CD4-positive, alpha-beta T cell treated with Interleukin-12 subunit alpha and Interleukin-12 subunit beta, for 1 hour (primary cell): ENCODE results near the gene STARD7.
A peak's percentile ranks its signal among the peaks of the same experiment; 100 is the strongest.
"Not testable (repeated sequence)": the region's sequence is repeated elsewhere in the genome, so short reads cannot be mapped to it uniquely, and the experiment has no call there.

Experiments used
- DNase-seq: peaks from one replicate; pipeline ENCODE4 v3.0.0-alpha.2; 2020

Gene STARD7

DNA sequence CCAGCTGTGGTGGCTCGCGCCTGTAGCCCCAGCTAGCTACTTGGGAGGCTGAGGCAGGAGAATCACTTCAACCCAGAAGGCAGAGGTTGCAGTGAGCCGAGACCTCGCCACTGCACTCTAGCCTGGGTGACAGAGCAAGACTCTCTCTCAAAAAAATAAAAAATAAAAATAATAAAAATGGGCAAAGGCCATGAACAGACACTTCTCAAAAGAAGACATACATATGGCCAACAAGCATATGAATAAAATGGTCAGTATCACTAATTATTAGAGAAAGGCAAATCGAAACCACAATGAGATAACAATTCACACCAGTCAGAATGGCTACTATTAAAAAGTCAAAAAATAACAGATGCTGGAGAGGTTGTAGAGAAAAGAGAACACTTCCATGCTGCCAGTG, 48.3 kb downstream of the STARD7 start:
- DNase-seq, result not testable (repeated sequence)

- DNase-seq, result peak; percentile 36
These were observed 49.4 kb downstream of the STARD7 start for GRCh38 chr2:96159084-96159830.

- DNase-seq, result no peak
These were observed 50.1 kb downstream of the STARD7 start for GRCh38 chr2:96158554-96158940.

GRCh38 chr2:96157649-96158553, 50.7 kb downstream of the STARD7 start:
- DNase-seq, result peak; percentile 70

DNA sequence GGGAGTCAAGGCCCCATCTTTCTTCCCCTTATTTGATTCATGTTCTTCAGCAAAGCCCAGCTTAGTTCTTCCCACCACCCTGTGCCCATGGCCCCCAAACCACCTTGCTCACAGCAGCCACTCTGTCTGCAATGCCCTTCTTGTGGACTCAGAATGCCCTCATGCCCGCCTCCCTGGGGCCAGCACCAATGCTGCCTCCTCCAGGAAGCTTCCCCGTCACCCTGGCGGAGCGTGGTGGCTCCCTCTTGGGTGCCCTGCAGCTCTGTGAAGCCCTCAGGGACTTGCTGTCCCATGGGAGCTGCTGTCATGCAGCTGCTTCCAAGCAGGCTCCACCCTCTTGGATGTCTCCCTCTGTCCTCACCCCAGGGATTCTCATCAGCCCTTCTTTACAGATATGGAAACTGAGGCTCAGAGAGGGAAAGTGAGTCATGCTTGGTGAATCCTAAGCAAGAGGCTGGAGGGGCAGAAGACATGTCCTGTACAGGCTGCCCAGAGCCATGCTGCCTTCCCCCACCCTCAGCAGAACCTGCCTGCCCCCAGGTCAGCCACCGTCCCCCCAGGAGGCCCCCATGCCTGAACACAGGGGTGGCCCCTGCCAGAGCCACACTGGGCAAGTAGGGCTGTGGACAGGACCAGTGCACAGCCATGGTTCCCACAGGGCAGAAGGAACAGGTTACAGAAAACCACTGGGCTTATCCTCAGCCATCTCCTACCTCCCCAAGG, 51.5 kb downstream of the STARD7 start:
- DNase-seq, result no peak

- peak; percentile 54 for DNase-seq
These were observed 52.4 kb downstream of the STARD7 start for GRCh38 chr2:96156011-96156820.

DNA sequence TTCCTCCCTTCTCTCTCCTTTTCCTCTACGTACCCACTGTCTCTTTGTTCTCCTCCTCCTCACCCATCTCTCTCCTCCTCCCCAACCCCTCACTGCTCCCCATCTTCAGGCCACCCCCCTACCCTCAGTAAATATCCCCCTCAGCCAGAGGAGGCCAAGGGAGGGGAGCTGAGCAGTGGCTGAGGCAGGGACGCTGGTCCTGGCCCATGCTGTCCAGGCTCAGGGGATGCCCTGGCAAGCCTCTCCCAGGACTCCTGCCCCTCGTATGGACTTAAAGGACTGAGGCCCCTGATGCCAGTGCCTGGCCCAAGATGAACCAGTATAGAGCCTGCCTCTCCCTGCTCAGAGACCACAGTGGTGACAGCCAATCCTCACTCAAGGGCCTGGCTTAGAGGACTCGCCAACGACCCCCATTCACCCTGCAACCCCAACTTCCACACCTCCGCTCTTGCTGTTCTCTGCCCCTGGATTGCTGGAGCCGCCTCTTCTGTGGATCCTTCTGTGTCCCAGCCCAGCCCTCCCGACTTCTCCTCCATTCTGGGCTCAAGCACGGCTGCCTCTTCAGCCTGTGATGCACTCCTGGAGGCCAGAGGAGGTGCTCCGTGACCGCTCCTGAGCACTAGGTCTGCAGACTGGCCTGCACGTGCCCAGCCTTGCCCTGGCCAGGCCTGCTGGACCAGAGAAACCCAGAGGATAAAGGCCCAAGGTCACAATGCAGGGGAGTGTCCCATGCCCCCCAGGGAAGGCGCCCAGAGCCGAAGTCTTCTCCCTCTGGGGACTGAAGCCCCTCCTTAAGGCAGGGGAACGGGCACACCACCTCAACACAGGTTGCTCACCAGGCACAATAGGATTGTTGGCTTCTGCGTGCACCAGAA, 53.9 kb downstream of the STARD7 start:
- DNase-seq, result no peak

DNA sequence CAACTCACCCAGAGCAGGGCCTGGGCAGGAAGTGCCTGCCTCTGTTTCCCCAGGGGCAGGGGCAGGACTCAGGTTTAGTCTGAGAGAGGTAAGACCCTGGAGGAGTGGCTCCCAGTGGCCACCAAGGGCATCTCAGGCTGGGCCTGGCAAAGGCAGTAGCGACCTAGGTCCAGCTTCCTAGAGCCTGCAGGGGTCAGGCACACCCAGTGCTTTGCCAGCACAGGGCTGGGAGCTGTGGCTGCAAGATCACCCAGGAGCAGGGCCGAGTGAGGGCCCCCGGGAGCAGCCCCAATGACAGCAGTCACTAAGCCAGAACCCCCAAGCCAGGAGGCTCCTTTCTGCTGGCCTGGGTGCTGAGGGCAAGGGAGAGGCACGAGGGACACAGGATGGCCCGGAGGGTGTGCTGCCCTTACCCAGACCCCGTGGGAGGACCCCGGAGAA, 54.6 kb downstream of the STARD7 start:
- DNase-seq, result no peak

GRCh38 chr2:96153291-96153713, 55.3 kb downstream of the STARD7 start:
- no peak for DNase-seq

GRCh38 chr2:96152304-96153161, 56.1 kb downstream of the STARD7 start:
- DNase-seq, result no peak

DNA sequence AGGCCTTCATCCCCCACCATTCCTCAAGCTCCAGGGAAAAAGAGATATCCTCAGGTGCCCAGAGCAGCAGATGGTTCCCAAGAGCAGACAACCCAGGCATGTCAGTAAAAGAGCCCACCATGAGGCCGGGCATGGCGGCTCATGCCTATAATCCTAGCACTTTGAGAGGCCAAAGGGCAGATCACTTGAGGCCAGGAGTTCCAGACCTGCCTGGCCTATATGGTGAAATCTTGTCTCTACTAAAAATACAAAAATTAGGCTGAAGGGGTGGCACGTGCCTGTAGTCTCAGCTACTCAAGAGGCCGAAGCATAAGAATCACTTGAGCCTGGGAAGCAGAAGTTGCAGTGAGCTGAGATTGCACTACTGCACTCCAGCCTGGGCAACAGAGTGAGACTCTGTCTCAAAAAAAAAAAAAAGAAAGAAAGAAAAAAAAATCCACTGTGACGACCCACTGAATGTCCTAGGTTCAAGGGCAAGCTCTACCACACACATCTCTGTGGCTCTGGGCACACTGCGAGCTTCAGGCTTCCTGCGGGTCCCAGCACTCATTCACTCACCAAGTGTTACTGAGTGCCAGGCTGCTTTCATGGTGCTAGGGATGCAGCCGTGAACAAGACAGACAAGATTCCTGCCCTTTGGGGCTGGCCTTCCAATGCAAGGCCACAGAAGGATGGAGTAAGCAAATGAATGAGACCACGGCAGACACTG, 56.9 kb downstream of the STARD7 start:
- DNase-seq, result no peak

DNA sequence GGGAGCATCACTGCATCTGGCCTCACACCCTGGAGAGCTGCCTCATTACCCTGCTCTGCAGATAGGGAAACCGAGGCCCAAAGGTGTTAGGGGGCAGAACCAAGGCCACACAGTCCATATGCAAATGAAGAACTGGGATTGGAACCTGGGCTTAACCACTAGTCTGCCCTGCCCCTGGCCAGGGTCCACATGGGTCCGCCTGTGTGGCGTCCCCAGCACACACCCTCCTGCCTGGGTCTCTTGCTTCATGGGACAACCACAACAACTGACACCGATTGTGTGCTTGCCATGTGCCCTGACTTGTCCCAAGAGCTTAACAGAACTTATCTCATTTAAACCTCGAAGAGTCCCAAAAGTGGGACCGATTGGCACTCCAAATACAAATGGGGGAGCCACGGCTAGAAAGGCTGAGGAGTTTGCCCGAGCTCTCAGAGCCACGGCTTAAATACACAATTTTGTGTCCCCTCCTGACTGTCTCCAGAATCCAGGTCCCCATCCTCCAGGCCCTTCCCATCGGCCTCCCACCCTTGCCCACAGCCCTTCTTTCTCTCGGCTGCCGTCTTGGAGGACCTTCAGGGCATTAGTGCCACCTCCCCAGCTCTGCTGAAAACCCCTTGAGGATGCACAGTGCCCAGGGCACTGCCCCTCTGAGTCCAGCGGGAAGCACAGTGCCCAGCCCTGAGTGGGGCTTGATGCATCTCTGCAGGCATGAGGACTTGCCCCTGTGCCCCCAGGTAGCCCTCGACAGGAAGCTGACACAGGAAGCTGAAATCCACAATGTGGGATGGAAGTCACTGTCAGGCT, 57.6 kb downstream of the STARD7 start:
- no peak for DNase-seq

GRCh38 chr2:96150007-96150640, 58.5 kb downstream of the STARD7 start:
- no peak for DNase-seq

DNA sequence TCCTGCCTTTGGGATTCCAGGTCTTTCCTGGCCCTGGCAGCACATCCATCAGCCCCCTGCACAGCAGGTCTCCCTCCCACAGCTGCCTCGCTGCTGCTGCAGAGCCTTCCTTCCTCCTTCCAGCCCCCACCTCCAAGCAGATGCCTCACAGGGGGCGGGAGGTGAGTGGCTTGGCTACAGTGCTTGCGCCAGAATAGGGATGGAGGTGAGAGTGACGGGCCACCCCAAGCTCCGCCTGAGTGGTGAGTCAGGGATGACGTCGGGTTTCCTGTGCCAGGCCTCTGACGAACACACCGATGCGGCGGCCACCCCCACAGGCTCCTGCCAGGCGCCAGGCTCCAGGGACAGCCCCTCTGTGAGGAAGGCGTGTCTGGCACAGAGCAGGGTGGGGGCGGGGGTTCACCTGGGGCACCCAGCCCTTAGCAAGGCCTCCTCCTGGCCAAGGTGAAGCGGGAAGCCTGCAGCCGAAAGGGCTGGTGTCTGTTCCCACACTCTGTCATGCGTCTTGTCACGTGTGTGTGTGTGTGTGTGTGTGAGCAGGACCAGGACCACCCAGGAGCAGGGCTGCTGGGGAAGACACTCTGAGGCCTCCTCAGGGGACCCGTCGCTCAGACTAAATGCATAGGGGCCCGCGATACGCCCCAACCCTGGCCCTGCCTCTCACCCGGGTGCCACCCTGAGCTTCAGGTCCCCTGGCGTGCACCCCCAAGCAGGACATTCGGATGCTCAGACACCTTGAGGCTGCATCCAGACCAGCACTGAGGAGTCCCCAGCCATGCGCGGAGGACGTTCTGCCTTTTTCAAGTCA, 60.0 kb downstream of the STARD7 start:
- DNase-seq, result peak; percentile 97

- DNase-seq, result no peak
These were observed 60.9 kb downstream of the STARD7 start for GRCh38 chr2:96147593-96148201.

GRCh38 chr2:96146881-96147592, 61.6 kb downstream of the STARD7 start:
- no peak for DNase-seq
